ENCODE results near the gene RPS25. TPM values are rescaled to one million over a fixed set of nuclear protein-coding genes. Genes with fewer than 3 reads are reported as not detected.
"Not testable (repeated sequence)": the region's sequence is repeated elsewhere in the genome, so short reads cannot be mapped to it uniquely, and the experiment has no call there.

The RPS25 gene
- total RNA-seq, 1 donor = 914 TPM

DNA sequence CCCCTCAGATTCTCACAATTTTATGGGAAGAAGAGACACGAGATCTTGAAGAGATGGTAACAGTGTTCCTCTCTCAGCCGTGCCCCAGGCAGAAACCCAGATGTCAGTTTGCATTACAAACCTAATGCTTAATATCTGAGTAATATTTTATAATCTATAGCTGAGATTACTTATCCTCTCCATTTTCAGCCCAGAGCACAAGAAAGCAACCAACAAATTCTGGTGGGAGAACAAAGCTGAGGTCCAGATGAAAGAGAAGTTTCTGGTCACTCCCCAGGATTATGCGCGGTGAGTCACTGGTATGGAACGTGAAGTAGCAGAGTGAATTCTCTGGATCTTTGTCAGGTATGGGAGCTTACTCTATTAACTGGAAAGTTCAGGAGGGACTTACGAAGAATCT lies 19.3 kb downstream of the RPS25 start:
- H3K4me3 ChIP-seq (ENCODE audit: low read depth, low read length) = peak overlapping the region; percentile 89
- DNase-seq (ENCODE audit: low read depth) = peak; percentile 56
- TF ChIP-seq, protein P1, sequence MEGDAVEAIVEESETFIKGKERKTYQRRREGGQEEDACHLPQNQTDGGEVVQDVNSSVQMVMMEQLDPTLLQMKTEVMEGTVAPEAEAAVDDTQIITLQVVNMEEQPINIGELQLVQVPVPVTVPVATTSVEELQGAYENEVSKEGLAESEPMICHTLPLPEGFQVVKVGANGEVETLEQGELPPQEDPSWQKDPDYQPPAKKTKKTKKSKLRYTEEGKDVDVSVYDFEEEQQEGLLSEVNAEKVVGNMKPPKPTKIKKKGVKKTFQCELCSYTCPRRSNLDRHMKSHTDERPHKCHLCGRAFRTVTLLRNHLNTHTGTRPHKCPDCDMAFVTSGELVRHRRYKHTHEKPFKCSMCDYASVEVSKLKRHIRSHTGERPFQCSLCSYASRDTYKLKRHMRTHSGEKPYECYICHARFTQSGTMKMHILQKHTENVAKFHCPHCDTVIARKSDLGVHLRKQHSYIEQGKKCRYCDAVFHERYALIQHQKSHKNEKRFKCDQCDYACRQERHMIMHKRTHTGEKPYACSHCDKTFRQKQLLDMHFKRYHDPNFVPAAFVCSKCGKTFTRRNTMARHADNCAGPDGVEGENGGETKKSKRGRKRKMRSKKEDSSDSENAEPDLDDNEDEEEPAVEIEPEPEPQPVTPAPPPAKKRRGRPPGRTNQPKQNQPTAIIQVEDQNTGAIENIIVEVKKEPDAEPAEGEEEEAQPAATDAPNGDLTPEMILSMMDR (IDR thresholded peaks at IDR 0.05; ENCODE audit: insufficient read depth, low read depth, low read length) = no peak

DNA sequence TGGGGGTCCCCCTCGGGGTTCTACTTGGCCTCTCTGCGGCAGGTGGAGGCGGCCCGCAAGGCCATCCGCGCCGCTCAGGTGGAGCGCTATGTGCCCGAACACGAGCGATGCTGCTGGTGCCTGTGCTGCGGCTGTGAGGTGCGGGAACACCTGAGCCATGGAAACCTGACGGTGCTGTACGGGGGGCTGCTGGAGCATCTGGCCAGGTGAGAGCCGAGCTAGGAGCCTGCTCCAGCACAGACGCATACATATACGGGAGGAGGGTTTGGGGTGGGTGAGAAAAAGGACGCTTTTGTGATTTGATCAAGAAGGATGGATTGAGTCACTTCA lies 19.8 kb downstream of the RPS25 start:
- peak overlapping the region; percentile 89 for H3K4me3 ChIP-seq (ENCODE audit: low read depth, low read length)
- TF ChIP-seq, protein P1 (IDR thresholded peaks at IDR 0.05; ENCODE audit: insufficient read depth, low read depth, low read length) = no peak
- DNase-seq (ENCODE audit: low read depth) = no peak

DNA sequence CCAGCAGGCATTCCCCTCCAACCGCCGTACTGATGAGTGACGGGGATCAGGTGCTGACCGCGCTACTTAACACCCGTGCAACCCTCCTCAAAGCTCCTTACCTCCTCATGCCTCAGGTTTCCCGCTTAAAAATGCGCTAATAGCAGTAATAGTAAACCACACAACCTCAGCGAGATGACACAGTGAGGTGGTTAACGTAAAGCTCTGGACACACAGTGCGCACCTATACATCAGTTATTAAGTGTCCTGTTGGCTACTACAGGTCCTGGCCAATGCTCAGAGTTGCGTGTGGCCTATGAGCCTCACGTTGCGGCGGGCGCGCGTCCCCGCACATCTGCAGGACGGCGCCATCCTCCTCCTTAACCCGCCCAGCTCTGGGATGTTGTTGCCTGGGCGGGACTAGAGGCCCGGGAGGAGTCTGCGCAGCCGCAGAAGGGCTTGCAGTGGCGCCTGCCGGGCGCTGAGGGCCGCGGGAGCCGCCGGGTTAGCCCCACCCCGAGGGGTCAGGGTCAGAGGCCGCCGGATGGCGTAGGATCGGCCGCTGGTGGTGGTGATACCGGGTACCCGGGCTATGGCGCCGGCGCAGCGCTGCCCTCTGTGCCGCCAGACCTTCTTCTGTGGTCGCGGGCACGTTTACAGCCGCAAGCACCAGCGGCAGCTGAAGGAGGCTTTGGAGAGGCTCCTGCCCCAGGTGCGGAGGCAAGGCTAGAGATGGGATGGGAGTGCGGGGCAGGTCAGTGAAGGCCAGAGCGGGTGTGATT lies 20.3 kb downstream of the RPS25 start, which contains the start of gene CENATAC:
Gene CENATAC, plus strand, starts transcription at position 512 of the 761 bp plus-strand sequence. Its CDS starts 60 bp downstream, at position 572.
- TF ChIP-seq, protein P1 (IDR thresholded peaks at IDR 0.05; ENCODE audit: insufficient read depth, low read depth, low read length) = peak; percentile 11
- DNase-seq (ENCODE audit: low read depth) = peak; percentile 88
- peak within 1 kb of the TSS; percentile 89 for H3K4me3 ChIP-seq (ENCODE audit: low read depth, low read length)

DNA sequence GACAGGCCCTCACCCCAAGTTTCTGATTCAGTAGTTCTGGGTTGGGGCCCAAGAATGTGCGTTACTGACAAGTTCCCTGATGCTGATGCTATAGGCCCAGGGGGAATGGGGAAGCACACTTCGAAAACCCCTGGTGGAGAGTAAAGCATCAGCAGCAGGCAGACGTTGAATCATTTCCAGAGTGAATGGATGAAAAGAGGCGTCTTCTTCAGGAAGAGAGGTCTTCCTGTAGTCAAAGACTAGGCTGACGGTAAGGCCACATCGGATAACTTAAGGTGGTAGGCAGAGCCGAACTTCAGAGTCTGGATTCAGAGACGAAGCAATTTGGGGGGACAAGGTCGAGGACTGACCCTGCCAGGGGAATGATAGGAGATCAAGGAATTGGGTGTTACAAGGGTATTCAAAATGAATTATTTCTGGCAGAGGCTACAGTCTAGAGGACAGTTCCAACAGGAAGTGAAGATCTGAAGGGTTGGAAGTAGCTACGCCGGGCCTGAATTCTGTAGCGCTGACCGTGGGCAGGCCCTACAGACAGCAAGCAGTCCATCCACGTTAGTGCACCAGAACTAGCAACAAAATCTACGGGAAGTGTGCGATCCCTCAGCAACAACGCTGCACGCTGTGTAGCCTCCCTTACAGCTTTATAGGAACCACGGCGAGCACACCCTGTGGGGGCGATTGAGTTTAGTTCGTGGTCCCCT lies 21.1 kb downstream of the RPS25 start:
- DNase-seq (ENCODE audit: low read depth) = no peak
- peak overlapping the region; percentile 89 for H3K4me3 ChIP-seq (ENCODE audit: low read depth, low read length)
- TF ChIP-seq, protein P1 (IDR thresholded peaks at IDR 0.05; ENCODE audit: insufficient read depth, low read depth, low read length) = peak; percentile 13

DNA sequence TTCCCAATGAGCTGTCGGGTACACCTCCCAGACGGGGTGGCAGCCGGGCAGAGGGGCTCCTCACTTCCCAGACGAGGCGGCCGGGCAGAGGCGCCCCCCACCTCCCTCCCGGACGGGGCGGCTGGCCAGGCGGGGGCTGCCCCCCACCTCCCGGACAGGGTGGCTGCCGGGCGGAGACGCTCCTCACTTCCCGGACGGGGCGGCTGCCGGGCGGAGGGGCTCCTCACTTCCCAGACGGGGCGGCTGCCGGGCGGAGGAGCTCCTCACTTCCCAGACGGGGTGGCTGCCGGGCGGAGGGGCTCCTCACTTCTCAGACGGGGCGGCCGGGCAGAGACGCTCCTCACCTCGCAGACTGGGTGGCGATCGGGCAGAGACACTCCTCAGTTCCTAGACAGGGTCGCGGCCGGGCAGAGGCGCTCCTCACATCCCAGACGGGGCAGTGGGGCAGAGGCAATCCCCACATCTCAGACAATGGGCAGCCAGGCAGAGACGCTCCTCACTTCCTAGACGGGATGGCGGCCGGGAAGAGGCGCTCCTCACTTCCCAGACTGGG lies 26.6 kb downstream of the RPS25 start:
- not testable (repeated sequence) for DNase-seq (ENCODE audit: low read depth); H3K4me3 ChIP-seq (ENCODE audit: low read depth, low read length)

DNA sequence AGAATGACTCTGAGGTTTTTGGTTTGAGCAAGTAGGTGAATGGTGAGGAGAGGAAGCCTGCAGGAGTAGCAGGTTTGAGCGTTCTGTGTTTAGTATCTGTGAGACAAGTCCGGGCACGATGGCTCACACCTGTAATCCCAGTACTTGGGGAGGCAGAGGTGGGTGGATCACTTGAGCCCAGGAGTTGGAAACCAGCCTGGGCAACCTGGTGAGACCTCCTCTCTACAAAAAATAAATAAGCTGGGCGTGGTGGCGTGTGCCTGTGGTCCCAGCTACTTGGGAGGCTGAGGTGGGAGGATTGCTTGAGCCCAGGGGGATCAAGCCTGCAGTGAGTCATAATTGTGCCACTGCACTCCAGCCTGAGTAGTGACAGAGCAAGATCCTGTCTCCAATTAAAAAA lies 29.9 kb downstream of the RPS25 start:
- TF ChIP-seq, protein P1 (IDR thresholded peaks at IDR 0.05; ENCODE audit: insufficient read depth, low read depth, low read length) = no peak
- no peak for DNase-seq (ENCODE audit: low read depth)
- no peak overlapping the region for H3K4me3 ChIP-seq (ENCODE audit: low read depth, low read length)

DNA sequence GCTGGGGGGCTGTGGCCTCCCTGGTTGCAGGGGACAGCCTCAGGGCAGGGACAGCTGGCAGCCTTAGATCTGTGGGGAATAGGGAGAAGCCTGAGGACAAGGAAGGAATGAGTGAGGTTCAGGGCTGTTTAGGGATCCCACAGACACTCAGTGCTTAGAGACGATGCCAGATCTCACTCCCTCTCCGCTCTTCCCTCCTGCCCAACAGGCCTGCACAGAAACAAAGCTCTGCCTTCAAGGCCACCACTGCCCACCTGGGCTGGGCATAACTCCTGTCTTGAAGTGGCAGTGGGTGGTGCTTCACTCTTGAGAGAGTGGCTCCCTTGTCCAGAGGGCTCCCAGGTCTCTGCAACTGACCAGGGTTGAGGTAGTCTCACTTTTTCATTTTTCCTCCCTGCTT lies 33.3 kb downstream of the RPS25 start:
- no peak overlapping the region for H3K4me3 ChIP-seq (ENCODE audit: low read depth, low read length)
- DNase-seq (ENCODE audit: low read depth) = no peak
- TF ChIP-seq, protein P1 (IDR thresholded peaks at IDR 0.05; ENCODE audit: insufficient read depth, low read depth, low read length) = no peak

DNA sequence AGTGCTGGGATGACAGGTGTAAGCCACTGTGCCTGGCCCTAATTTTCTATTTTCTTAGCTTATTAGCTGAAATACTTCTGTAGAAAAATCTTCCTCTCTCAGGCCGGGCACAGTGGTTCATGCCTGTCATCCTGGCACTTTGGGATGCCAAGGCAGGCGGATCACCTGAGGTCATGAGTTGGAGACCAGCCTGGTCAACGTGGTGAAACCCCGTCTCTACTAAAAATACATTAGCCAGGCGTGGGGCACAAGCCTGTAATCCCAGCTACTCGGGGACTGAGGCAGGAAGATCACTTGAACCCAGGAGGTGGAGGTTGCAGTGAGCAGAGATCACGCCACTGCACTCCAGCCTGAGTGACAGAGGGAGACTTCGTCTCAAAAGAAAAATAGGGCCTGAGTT lies 33.8 kb downstream of the RPS25 start:
- not testable (repeated sequence) for H3K4me3 ChIP-seq (ENCODE audit: low read depth, low read length); DNase-seq (ENCODE audit: low read depth)

All from fibroblast of villous mesenchyme (primary cell).